Adrenal gland (tissue), 12 donors: ENCODE data around the gene LINGO4. TPM values are rescaled to one million over a fixed set of nuclear protein-coding genes. Genes with fewer than 3 reads are reported as not detected.

Experiments used
- DNase-seq, 7 donors: peaks; one replicate each; pipeline ENCODE4 v3.0.0-alpha.2; 2019 to 2020
- H3K27ac ChIP-seq, 5 donors: fragments of 200-600 bp; sonication (generic) in 4 of 5; 1 replicate in 3 of 5; 2 replicates in 2 of 5; pipeline versions ENCODE4 v1.5.1 to v1.8.0; 2016 to 2020; ENCODE audit warnings: mild to moderate bottlenecking in 1 of 5
- H3K27me3 ChIP-seq: fragments of 200-600 bp; 2 replicates; pipeline ENCODE4 v1.8.0; 2021
- H3K36me3 ChIP-seq, 2 donors: fragments of 200-600 bp; replicated peaks in 1 of 2; 1 replicate in 1 of 2; 2 replicates in 1 of 2; pipeline versions ENCODE4 v1.5.1 to v1.8.0; 2018 to 2022
- H3K4me1 ChIP-seq, 2 donors: fragments of 200-600 bp; replicated peaks in 1 of 2; 1 replicate in 1 of 2; 2 replicates in 1 of 2; pipeline versions ENCODE4 v1.5.1 to v1.8.0; 2018 to 2021
- H3K4me3 ChIP-seq, 4 donors: fragments of 200-600 bp; sonication (generic) in 3 of 4; one replicate each; pipeline ENCODE4 v1.5.1; 2016 to 2018
- H3K9me3 ChIP-seq, 3 donors: fragments of 200-600 bp; sonication (generic) in 1 of 3; replicated peaks in 1 of 3; 1 replicate in 2 of 3; 2 replicates in 1 of 3; pipeline versions ENCODE4 v1.5.1 to v1.8.0; 2016 to 2021
- POLR2A ChIP-seq, 2 donors: fragments of 450-650 bp; IDR thresholded peaks; one replicate each; pipeline ENCODE4 v1.6.1; 2017; ENCODE audit warnings: antibody characterized with exemption in 2 of 2, mild to moderate bottlenecking in 2 of 2, moderate library complexity in 1 of 2
- WGBS, 4 donors: extraction: QIAGEN DNeasy Blood & Tissue Kit in 2 of 4; methylation state at CpG; one replicate each; pipeline versions ENCODE4 v1.1.5 to v1.1.7; 2013 to 2017; 5-methylcytosine and 5-hydroxymethylcytosine counted together
- intact Hi-C, 2 donors: fragments of 100-400 bp; cut with DNase I; formaldehyde crosslinking; loops; one replicate each; pipeline versions ENCODE4 v1.14.1 to v1.15.0; 2022 to 2023
- polyA plus RNA-seq, 3 donors: library from polyadenylated mRNA; stranded (reverse); fragments of 200-250 nt in 2 of 3; fragments of 350-450 nt in 1 of 3; fragmentation: Illumina TruSeq in 1 of 3; extraction: RNeasy Lipid Tissue Mini Kit (QIAGEN cat#74804) in 1 of 3; gene quantifications; one replicate each; pipeline ENCODE4 v1.2.3, GENCODE V29; 2013 to 2014
- total RNA-seq, 9 donors: library from RNA; depleted of rRNA in 4 of 9; stranded (reverse); fragments of >200 nt in 4 of 9; fragments of 120-200 nt in 1 of 9; fragmentation: NEBNext Ultra II Directional in 1 of 9; extraction: Animal tissue kit (Norgen Biotek cat#: 25700) in 1 of 9; gene quantifications; one replicate each; pipeline versions ENCODE4 v1.1.0 to v1.2.4, GENCODE V29; 2013 to 2023
- TF ChIP-seq, protein P1 (sequence below), 6 experiments: fragments of 450-650 bp in 4 of 6; fragments of 200-600 bp in 2 of 6; sonication (generic) in 1 of 6; IDR thresholded peaks; 1 replicate in 5 of 6; 2 replicates in 1 of 6; pipeline versions ENCODE4 v1.5.1 to v1.8.0; 2016 to 2021; ENCODE audit warnings: antibody characterized with exemption in 6 of 6, mild to moderate bottlenecking in 2 of 6, moderate library complexity in 1 of 6
- donor health status: healthy with polysubstance abuse.
- donor health status: Bipolar disorder and iron deficiency.
- donor health status: DM: yes; HTN: yes; CAD: no.
- donor health status: DM: no; HTN: no; CAD: no.
- donor health status: DM: no; HTN: no; CAD: no.
- donor health status: DM: yes; HTN: yes; CAD: no.

LINGO4 gene
- total and polyA plus RNA-seq, 12 donors: 0.11 to 0.56 (median 0.32) TPM; not detected in 6

DNA sequence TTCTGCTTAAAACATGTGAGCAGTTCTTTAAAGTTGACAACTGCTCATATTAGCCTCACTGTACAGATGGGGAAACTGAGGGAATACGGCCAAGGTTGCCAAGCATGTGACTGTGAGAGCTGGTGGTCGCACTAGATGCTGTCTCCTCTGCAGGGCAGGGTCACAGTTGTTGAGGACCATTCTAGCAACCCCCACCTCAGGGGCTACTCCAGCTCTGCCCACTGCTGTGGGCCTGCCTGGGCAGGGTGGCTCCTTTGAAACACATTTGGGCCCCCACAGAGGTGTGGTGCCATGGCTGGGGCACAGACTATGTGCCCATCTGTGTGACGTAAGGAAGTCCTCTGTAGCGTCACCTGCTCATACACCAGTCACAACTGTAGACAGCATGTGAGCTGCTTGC is 47.5 kb upstream of the LINGO4 start:
- H3K4me1 ChIP-seq: peaks cover 0 to 6% of the 10 kb centered on the region in 2 donors
- WGBS, 4 donors: 76 to 91% (median 82%) methylated on average over 2 to 4 of the region's 4 CpGs
- no peak for TF ChIP-seq POLR2A (IDR thresholded peaks at IDR 0.05)
- TF ChIP-seq, protein P1, sequence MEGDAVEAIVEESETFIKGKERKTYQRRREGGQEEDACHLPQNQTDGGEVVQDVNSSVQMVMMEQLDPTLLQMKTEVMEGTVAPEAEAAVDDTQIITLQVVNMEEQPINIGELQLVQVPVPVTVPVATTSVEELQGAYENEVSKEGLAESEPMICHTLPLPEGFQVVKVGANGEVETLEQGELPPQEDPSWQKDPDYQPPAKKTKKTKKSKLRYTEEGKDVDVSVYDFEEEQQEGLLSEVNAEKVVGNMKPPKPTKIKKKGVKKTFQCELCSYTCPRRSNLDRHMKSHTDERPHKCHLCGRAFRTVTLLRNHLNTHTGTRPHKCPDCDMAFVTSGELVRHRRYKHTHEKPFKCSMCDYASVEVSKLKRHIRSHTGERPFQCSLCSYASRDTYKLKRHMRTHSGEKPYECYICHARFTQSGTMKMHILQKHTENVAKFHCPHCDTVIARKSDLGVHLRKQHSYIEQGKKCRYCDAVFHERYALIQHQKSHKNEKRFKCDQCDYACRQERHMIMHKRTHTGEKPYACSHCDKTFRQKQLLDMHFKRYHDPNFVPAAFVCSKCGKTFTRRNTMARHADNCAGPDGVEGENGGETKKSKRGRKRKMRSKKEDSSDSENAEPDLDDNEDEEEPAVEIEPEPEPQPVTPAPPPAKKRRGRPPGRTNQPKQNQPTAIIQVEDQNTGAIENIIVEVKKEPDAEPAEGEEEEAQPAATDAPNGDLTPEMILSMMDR (IDR thresholded peaks at IDR 0.05): no peak

DNA sequence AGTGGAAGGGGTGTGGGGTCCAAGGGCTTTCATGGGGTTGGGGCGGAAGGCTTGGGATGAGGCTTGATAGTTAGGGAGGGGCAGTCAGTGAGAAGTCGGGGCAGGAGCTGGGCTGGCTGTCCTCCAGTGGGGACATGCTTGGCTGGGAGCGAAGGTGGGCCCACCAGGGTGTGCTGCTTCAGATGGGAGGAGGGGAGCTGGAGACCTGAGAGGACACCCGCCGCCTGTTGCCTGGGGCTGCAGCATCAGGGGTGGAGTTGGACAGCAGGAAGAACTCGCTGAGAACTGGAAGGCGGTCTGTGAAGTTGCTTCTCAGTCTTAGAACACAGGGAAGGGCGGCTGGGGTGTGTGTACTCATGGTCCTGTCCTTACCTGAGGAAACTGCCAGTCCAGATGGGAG is 46.7 kb upstream of the LINGO4 start:
- H3K4me3 ChIP-seq: no peak overlapping the region
- 70 to 82% (median 77%) methylated on average over 8 of the region's 8 CpGs for WGBS, 4 donors
- H3K9me3 ChIP-seq: no peaks in the 10 kb centered on the region
- peaks cover 0 to 6% of the 10 kb centered on the region in 2 donors for H3K4me1 ChIP-seq
- peak in 1 of 7 donors; percentile 14 for DNase-seq
- TF ChIP-seq POLR2A (IDR thresholded peaks at IDR 0.05): no peak
- TF ChIP-seq, protein P1 (IDR thresholded peaks at IDR 0.05): no peak
- no peak overlapping the region for H3K27ac ChIP-seq
- intact Hi-C loops: no loop called here
- no peaks in the 10 kb centered on the region for H3K36me3 ChIP-seq
- peaks cover 4% of the 10 kb centered on the region for H3K27me3 ChIP-seq

More for the DNA sequence above, 47.5 kb upstream of the LINGO4 start:
- Histone ChIP-seq H3K9me3 (no peaks in the 10 kb centered on the region), H3K4me3 (no peak overlapping the region), H3K27me3 (peaks cover 4% of the 10 kb centered on the region), H3K27ac (no peak overlapping the region), H3K36me3 (no peaks in the 10 kb centered on the region)
- peak in 1 of 7 donors; percentile 4 for DNase-seq
- intact Hi-C loops: no loop called here

DNA sequence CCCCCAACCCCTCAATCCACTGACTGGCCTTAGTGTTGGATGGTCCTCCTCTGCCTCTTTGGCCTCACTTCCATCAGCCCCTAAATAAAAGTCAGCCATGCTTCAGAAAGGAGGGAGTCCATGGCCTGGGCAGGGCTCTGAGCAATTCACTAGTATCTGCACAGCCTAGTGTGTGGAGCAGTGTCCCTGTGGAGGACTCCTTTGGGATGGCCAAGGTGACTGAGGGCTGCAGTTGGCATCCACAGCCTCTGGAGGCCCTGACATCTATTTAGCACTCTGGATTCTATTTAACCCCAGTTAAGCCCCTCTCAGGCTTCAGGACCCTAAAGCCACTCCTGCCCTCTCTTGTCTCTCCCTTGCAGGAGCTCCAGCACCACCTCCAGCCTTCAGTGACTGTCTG is 44.7 kb upstream of the LINGO4 start:
- Histone ChIP-seq H3K4me3 (no peak overlapping the region), H3K36me3 (no peaks in the 10 kb centered on the region), H3K9me3 (no peaks in the 10 kb centered on the region), H3K27me3 (peaks cover 4% of the 10 kb centered on the region), H3K27ac (no peak overlapping the region), H3K4me1 (peaks cover 0 to 6% of the 10 kb centered on the region in 2 donors)
- intact Hi-C loops: no loop called here
- no peak for DNase-seq
- TF ChIP-seq, protein P1 (IDR thresholded peaks at IDR 0.05): no peak
- no peak for TF ChIP-seq POLR2A (IDR thresholded peaks at IDR 0.05)

DNA sequence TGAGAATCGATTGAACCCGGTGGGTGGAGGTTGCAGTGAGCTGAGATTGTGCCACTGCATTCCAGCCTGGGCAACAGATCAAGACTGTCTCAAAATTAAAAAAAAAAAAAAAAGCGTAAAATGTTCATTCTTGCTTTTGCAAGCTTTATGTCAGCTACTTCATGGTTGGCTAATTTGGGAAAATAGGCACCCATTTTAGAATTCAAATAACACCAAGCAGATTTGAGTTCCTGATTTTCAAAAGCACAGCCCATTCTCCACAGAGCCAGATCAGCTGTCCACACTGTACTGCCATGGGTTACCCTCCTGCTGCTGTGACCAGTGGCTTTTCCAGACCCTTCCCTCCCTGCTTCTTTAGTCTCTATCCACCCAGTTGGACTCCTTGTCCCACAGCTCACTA is 43.9 kb upstream of the LINGO4 start:
- no peak overlapping the region for H3K4me3 ChIP-seq
- WGBS, 4 donors: 59 to 78% (median 70%) methylated on average over 3 of the region's 3 CpGs
- intact Hi-C loops: no loop called here

More for the DNA sequence above, 43.9 kb upstream of the LINGO4 start:
- no peak for TF ChIP-seq POLR2A (IDR thresholded peaks at IDR 0.05)
- TF ChIP-seq, protein P1 (IDR thresholded peaks at IDR 0.05): no peak
- no peak for DNase-seq
- H3K9me3 ChIP-seq: no peaks in the 10 kb centered on the region
- H3K27me3 ChIP-seq: peaks cover 4% of the 10 kb centered on the region
- no peaks in the 10 kb centered on the region for H3K36me3 ChIP-seq
- peaks cover 0 to 6% of the 10 kb centered on the region in 2 donors for H3K4me1 ChIP-seq
- no peak overlapping the region for H3K27ac ChIP-seq
